ENCODE data around the gene RPS25. TPM values are rescaled to one million over a fixed set of nuclear protein-coding genes. Genes with fewer than 3 reads are reported as not detected.
A peak's percentile ranks its signal among the peaks of the same experiment; 100 is the strongest.
"Not testable (repeated sequence)": the region's sequence is repeated elsewhere in the genome, so short reads cannot be mapped to it uniquely, and the experiment has no call there.

The RPS25 gene
- total RNA-seq, 4 donors from 2014 or later = 852 to 1,992 (median 1,622) TPM

DNA sequence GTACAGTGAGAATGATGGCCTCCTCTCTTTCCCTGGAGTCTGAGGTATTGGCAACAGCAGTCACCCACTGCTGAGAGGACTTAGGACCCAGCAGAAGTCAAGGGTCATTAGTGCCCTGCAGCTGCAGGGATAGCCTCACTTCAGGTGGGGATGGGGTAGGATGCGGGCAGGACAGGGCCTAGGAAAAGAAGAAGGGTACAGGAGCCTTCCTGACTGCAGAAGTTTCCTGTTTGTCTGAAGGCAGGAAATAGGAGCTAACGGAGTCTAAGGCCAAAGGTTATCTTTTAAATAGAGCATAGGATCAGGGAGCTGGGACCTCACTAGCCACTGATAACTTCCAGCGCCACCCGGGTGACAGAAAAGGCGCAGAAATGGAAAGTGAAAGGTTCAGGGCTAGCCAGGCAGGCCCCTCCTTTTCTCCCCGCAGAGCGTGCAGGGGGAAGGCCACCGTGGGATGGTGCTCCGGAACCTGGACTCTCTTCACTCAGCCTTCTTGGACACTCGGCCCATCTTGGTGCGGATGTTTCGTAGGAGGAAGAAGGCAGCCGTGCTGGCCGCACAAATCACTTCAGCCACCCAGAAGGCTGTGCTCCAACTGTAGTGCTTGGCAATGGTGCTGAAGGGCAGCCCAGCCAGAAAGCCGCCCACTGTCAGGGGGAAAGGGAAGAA is 6.4 kb upstream of the RPS25 start:
- Histone ChIP-seq H3K9me3 (no peaks in the 10 kb centered on the region), H3K36me3 (peaks cover 18 to 33% of the 10 kb centered on the region in 2 donors), H3K27me3 (no peaks in the 10 kb centered on the region), H3K4me3 (replicated peaks in 1 of 3) (no peak overlapping the region), H3K4me1 (peaks cover 7 to 22% of the 10 kb centered on the region in 2 donors), H3K27ac (peak overlapping the region in 1 of 3 donors; percentile 13)
- 74 to 86% methylated on average over 14 to 15 of the region's 15 CpGs for WGBS, 2 donors
- DNase-seq = no peak
- intact Hi-C loops (cut with DNase I) = no loop called here
- no peak for TF ChIP-seq CTCF (IDR thresholded peaks at IDR 0.05)
- TF ChIP-seq POLR2A (IDR thresholded peaks at IDR 0.05) = no peak

DNA sequence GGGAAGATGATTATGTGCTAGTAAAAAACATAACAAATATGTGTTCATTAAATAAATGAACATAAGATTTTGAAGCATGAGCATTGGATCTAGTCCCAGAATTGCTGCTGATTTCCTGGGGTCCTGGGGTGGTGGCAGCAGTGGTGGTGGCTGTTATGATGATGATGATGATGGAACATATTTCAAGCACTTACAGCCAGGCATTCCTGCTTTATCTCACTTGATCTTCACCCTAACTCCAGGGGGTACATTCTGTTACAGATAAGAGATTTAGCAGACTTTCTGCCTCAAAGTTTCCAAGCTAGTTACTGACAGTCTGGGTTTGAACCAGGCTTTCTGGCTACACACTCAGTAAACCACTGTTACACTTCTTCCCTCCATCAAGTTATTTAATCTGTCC is 5.6 kb upstream of the RPS25 start:
- no peak overlapping the region for H3K4me3 ChIP-seq (replicated peaks in 1 of 3)
- no peaks in the 10 kb centered on the region for H3K27me3 ChIP-seq
- H3K9me3 ChIP-seq = no peaks in the 10 kb centered on the region
- peaks cover 11 to 21% of the 10 kb centered on the region in 2 donors for H3K4me1 ChIP-seq
- no peak for DNase-seq
- peaks cover 18 to 33% of the 10 kb centered on the region in 2 donors for H3K36me3 ChIP-seq
- no peak overlapping the region for H3K27ac ChIP-seq
- intact Hi-C loops (cut with DNase I) = no loop called here
- TF ChIP-seq CTCF (IDR thresholded peaks at IDR 0.05) (no peak), POLR2A (IDR thresholded peaks at IDR 0.05) (no peak)

DNA sequence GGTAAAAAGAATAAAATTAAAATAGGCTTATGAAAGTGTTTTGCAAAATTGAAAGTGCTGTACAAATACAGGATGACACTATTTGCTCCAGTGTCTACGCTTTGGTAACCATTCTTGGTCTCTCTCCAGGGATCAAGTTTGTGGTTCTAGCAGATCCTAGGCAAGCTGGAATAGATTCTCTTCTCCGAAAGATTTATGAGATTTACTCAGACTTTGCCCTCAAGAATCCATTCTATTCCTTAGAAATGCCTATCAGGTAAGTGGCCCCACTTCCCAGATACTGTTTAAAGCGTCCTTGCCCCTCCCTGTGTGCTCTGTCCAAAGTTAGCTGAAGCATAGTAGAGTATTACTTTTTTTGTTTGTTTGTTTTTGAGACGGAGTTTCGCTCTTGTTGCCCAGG is 3.5 kb upstream of the RPS25 start:
- no peak for DNase-seq
- no peaks in the 10 kb centered on the region for H3K27me3 ChIP-seq
- peaks cover 18 to 33% of the 10 kb centered on the region in 2 donors for H3K36me3 ChIP-seq
- WGBS, 2 donors = 89 to 91% methylated on average over 5 of the region's 5 CpGs
- H3K4me3 ChIP-seq (replicated peaks in 1 of 3) = no peak overlapping the region
- H3K27ac ChIP-seq = no peak overlapping the region
- H3K9me3 ChIP-seq = no peaks in the 10 kb centered on the region
- intact Hi-C loops (cut with DNase I) = no loop called here
- peaks cover 17 to 27% of the 10 kb centered on the region in 2 donors for H3K4me1 ChIP-seq
- no peak for TF ChIP-seq POLR2A (IDR thresholded peaks at IDR 0.05)
- no peak for TF ChIP-seq CTCF (IDR thresholded peaks at IDR 0.05)

GRCh38 chr11:119019996-119020395 is 1.9 kb upstream of the RPS25 start:
- DNase-seq = no peak
- intact Hi-C loops (cut with DNase I) = no loop called here
- Histone ChIP-seq H3K9me3 (no peaks in the 10 kb centered on the region), H3K36me3 (peaks cover 30 to 41% of the 10 kb centered on the region in 2 donors), H3K27ac (no peak overlapping the region), H3K4me1 (peaks cover 17 to 30% of the 10 kb centered on the region in 2 donors), H3K27me3 (no peaks in the 10 kb centered on the region), H3K4me3 (replicated peaks in 1 of 3) (peak overlapping the region in 1 of 3 donors; percentile 97)
- TF ChIP-seq CTCF (IDR thresholded peaks at IDR 0.05) (no peak), POLR2A (IDR thresholded peaks at IDR 0.05) (no peak)
- WGBS, 2 donors = 32 to 46% methylated on average over 2 of the region's 2 CpGs

- Histone ChIP-seq H3K27ac (peak overlapping the region; percentile 87 to 95 (median 95)), H3K4me1 (peaks cover 17 to 25% of the 10 kb centered on the region in 2 donors), H3K36me3 (peaks cover 37 to 39% of the 10 kb centered on the region in 2 donors), H3K4me3 (replicated peaks in 1 of 3) (peak overlapping the region; percentile 65 to 97 (median 93))
- intact Hi-C loops (cut with DNase I); DNase-seq; H3K9me3 ChIP-seq; H3K27me3 ChIP-seq: not testable (repeated sequence)
- 3% methylated on average over 10 of the region's 10 CpGs for WGBS, 2 donors
These were observed 766 bp downstream of the RPS25 start for GRCh38 chr11:119017377-119017776.
